ENCODE data around the gene PDCD6IP.

- TF ChIP-seq TAF1 (IDR thresholded peaks at IDR 0.05; ENCODE audit: low read depth, low read length) = no peak
- no peak for TF ChIP-seq POLR2A (IDR thresholded peaks at IDR 0.05; ENCODE audit: low read depth, low read length)
- no peak for TF ChIP-seq POLR2AphosphoS5 (IDR thresholded peaks at IDR 0.05; ENCODE audit: low read depth, low read length)
- TF ChIP-seq SPI1 (IDR thresholded peaks at IDR 0.05; ENCODE audit: low read depth, low read length) = no peak
These were observed 115.8 kb downstream of the PDCD6IP start for GRCh38 chr3:33914212-33914611.
